GM19372 (cell line): ENCODE measurements around the gene DENND10.

Source experiments
- ATAC-seq: cut with Tn5 transposase; IDR thresholded peaks from one replicate; pipeline ENCODE4 v1.9.1; 2021; ENCODE audit warnings: mild to moderate bottlenecking, low read depth, moderate library complexity; ENCODE audit not compliant: unreplicated experiment

The DENND10 gene

GRCh38 chr10:119103903-119104653 lies at the start of gene DENND10:
Gene DENND10, plus strand, starts transcription at chr10:119104113. Its CDS starts 30 bp downstream, at chr10:119104143.
- ATAC-seq: peak; percentile 82

GRCh38 chr10:119055472-119055871 lies 48.4 kb upstream of the DENND10 start:
- ATAC-seq: no peak

- no peak for ATAC-seq
Observed at GRCh38 chr10:119058010-119058409, 45.9 kb upstream of the DENND10 start.

- ATAC-seq: no peak
Observed at GRCh38 chr10:119059557-119059956, 44.4 kb upstream of the DENND10 start.

- ATAC-seq: no peak
Observed at GRCh38 chr10:119060107-119060506, 43.8 kb upstream of the DENND10 start.

GRCh38 chr10:119061352-119061751 lies 42.6 kb upstream of the DENND10 start:
- ATAC-seq: no peak

GRCh38 chr10:119061926-119062325 lies 42.0 kb upstream of the DENND10 start:
- no peak for ATAC-seq

GRCh38 chr10:119070395-119071165 lies 33.3 kb upstream of the DENND10 start:
- no peak for ATAC-seq

- ATAC-seq: no peak
Observed at GRCh38 chr10:119073584-119073983, 30.3 kb upstream of the DENND10 start.

GRCh38 chr10:119078422-119079179 lies 25.3 kb upstream of the DENND10 start:
- ATAC-seq: no peak

- peak; percentile 46 for ATAC-seq
Observed at GRCh38 chr10:119079599-119080520, 24.1 kb upstream of the DENND10 start.

GRCh38 chr10:119080521-119081259 lies 23.2 kb upstream of the DENND10 start, which contains the start of gene EIF3A:
Gene EIF3A, minus strand, starts transcription at chr10:119080817. Its CDS starts 141 bp downstream, at chr10:119080676.
- peak; percentile 83 for ATAC-seq

GRCh38 chr10:119084896-119085295 lies 19.0 kb upstream of the DENND10 start:
- ATAC-seq: no peak

GRCh38 chr10:119087271-119087882 lies 16.5 kb upstream of the DENND10 start:
- no peak for ATAC-seq

- ATAC-seq: no peak
Observed at GRCh38 chr10:119090026-119090795, 13.7 kb upstream of the DENND10 start.

GRCh38 chr10:119090968-119091367 lies 12.9 kb upstream of the DENND10 start:
- no peak for ATAC-seq

GRCh38 chr10:119095640-119096039 lies 8.3 kb upstream of the DENND10 start:
- ATAC-seq: no peak
